Common myeloid progenitor, CD34-positive (primary cell): ENCODE measurements around the gene APP.
"Not testable (repeated sequence)": the region's sequence is repeated elsewhere in the genome, so short reads cannot be mapped to it uniquely, and the experiment has no call there.

ENCODE experiments used
- CTCF ChIA-PET: fragments of 350-600 bp; sonication (Branson Sonifier 250); formaldehyde crosslinking; loops from one replicate; lab custom pipeline; 2021; ENCODE audit warnings: antibody characterized with exemption; lab: Charles Lee
- POLR2A ChIA-PET: fragments of 350-600 bp; sonication (Branson Sonifier 250); formaldehyde crosslinking; loops from one replicate; lab custom pipeline; 2021; ENCODE audit warnings: antibody characterized with exemption; lab: Charles Lee
- DNase-seq, 3 donors: peaks; one replicate each; pipeline versions ENCODE4 v3.0.0 to v3.0.0-alpha.2; 2013
- H3K27ac ChIP-seq, 2 experiments: 1 replicate in 1 of 2; 2 replicates in 1 of 2; pipeline ENCODE4 v1.7.0; 2013; ENCODE audit warnings: inconsistent platforms in 2 of 2, low read length in 2 of 2, mild to moderate bottlenecking in 2 of 2, low read depth in 1 of 2, moderate library complexity in 1 of 2; ENCODE audit not compliant: severe bottlenecking in 2 of 2, insufficient read depth in 1 of 2, poor library complexity in 1 of 2
- H3K27me3 ChIP-seq, 5 experiments: replicated peaks in 2 of 5; 1 replicate in 3 of 5; 2 replicates in 2 of 5; pipeline versions ENCODE4 v1.6.1 to v1.7.0; 2013; ENCODE audit warnings: low read length in 4 of 5, mild to moderate bottlenecking in 2 of 5, moderate library complexity in 2 of 5, inconsistent platforms in 1 of 5; ENCODE audit not compliant: insufficient read depth in 5 of 5, control insufficient read depth in 4 of 5
- H3K36me3 ChIP-seq, 4 experiments: 1 replicate in 2 of 4; 2 replicates in 2 of 4; pipeline versions ENCODE4 v1.6.1 to v1.7.0; 2013; ENCODE audit warnings: low read length in 3 of 4, control low read depth in 1 of 4, mild to moderate bottlenecking in 1 of 4; ENCODE audit not compliant: control insufficient read depth in 4 of 4, insufficient read depth in 4 of 4
- H3K4me1 ChIP-seq, 4 experiments: 1 replicate in 3 of 4; 2 replicates in 1 of 4; pipeline versions ENCODE4 v1.6.1 to v1.7.1; 2013; ENCODE audit warnings: low read length in 3 of 4, mild to moderate bottlenecking in 3 of 4, control low read depth in 1 of 4, inconsistent platforms in 1 of 4, moderate library complexity in 1 of 4; ENCODE audit not compliant: control insufficient read depth in 4 of 4, insufficient read depth in 4 of 4; ENCODE audit errors: control extremely low read depth in 1 of 4
- H3K4me3 ChIP-seq, 7 experiments: 1 replicate in 4 of 7; 2 replicates in 3 of 7; pipeline versions ENCODE4 v1.5.1 to v1.7.0; 2013; ENCODE audit warnings: mild to moderate bottlenecking in 7 of 7, low read length in 6 of 7, moderate library complexity in 6 of 7, inconsistent platforms in 2 of 7, low read depth in 2 of 7, control low read depth in 1 of 7; ENCODE audit not compliant: insufficient read depth in 4 of 7, control insufficient read depth in 1 of 7; ENCODE audit errors: extremely low read depth in 1 of 7
- H3K9me3 ChIP-seq, 5 experiments: 1 replicate in 4 of 5; 2 replicates in 1 of 5; pipeline versions ENCODE4 v1.6.1 to v1.7.1; 2013; ENCODE audit warnings: low read length in 4 of 5, mild to moderate bottlenecking in 2 of 5, inconsistent platforms in 1 of 5, low read depth in 1 of 5, moderate library complexity in 1 of 5; ENCODE audit not compliant: control insufficient read depth in 4 of 5, insufficient read depth in 2 of 5; ENCODE audit errors: control extremely low read depth in 1 of 5
- WGBS: methylation state at CpG from one replicate; pipeline ENCODE4 v1.1.5; 2013; ENCODE audit not compliant: insufficient coverage; 5-methylcytosine and 5-hydroxymethylcytosine counted together

APP gene

DNA sequence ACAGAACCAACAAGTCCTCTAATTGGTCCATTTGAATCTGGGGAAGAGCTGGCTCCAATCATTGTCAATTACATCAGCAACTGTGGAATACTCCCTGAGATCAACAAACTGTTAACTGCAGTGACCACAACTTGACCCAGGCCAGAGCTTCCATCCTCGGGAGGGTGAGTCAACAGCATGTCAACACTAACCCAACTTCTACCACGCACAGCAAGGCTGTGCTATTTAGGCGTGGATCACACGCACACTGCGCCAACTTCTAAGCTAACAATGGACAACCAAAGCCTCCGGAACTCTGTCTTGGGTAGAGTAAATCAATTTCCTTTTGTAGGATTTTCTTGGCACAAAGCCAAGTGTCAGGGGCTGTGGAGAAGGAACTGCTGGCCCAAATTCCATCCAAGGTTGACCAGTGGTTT is 30.4 kb downstream of the APP start:
- no peak overlapping the region for H3K4me3 ChIP-seq
- 97% methylated on average over 5 of the region's 6 CpGs for WGBS
- H3K36me3 ChIP-seq: peaks cover 0 to 10% (median 4%) of the 10 kb centered on the region in 4 experiments
- no peak overlapping the region for H3K27ac ChIP-seq
- ChIA-PET CTCF (no interaction called here), POLR2A (no interaction called here)
- no peaks in the 10 kb centered on the region for H3K9me3 ChIP-seq
- H3K27me3 ChIP-seq: no peaks in the 10 kb centered on the region
- DNase-seq: no peak
- H3K4me1 ChIP-seq: peaks cover 4 to 17% (median 10%) of the 10 kb centered on the region in 4 experiments

GRCh38 chr21:26138615-26139257 is 31.8 kb downstream of the APP start:
- Histone ChIP-seq H3K4me3 (no peak overlapping the region), H3K27me3 (no peaks in the 10 kb centered on the region), H3K27ac (no peak overlapping the region), H3K4me1 (peaks cover 4 to 17% (median 10%) of the 10 kb centered on the region in 4 experiments), H3K9me3 (no peaks in the 10 kb centered on the region), H3K36me3 (peaks cover 0 to 16% (median 4%) of the 10 kb centered on the region in 4 experiments)
- ChIA-PET POLR2A (no interaction called here), CTCF (interaction anchor here (1.0 kb wide), 1 partner anchor 11 kb away, joined by 3 read pairs; no protein-coding TSS in a partner anchor)
- 100% methylated on average over 1 of the region's 6 CpGs for WGBS
- DNase-seq: no peak

DNA sequence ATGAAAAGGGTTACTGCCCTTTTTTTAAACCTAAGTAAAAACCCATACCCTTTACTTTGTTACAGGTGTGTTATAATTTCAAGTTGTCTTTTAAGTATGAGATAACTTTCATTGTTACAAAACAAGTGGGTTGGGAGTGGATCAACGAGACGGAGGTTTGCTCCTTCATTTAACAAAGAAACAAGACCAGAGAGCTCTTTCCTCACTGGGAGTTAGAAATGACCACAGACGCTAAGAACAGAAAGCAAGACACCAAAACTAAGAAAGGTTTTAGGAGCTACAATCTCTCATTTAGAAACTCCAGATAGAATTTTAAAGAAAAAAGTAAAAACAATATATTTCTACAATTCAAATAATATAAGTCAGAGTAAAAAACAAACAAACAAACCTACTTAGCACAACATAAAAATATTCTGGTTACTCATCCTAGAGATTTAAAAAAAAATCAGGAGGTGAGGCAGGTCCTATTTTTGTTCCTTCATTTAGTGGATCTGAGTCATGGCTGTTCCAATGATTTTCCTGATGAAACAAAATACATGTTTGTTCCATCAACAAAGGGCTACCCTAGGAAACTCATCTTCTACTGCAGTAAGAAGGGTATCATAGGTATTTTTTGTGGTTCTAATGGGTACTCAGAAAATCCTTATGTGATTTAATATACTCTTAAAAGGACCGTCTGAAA is 33.0 kb downstream of the APP start:
- no peak for DNase-seq

DNA sequence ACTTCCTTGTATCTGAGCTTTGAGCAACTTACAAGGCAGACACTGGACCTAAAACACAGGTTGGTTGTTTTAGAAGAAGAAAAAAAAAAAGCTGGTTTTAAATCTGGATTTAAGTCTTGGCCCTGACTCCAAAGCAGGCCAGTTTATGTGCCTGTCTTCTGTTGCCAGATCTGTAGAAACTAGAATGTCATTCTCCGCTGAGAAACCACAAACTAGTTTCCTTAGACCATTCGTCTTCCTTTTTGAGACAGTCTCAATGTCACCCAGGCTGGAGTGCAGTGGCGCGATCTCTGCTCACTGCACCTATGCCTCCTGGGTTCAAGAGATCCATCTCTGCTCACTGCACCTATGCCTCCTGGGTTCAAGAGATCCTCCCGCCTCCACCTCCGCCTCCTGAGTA is 33.9 kb downstream of the APP start:
- H3K36me3 ChIP-seq: peaks cover 0 to 10% (median 2%) of the 10 kb centered on the region in 4 experiments
- no peaks in the 10 kb centered on the region for H3K27me3 ChIP-seq
- no peak overlapping the region for H3K4me3 ChIP-seq
- DNase-seq: peak; percentile 24 to 82 (median 74)
- no peaks in the 10 kb centered on the region for H3K9me3 ChIP-seq
- WGBS: 29% methylated on average over 6 of the region's 6 CpGs
- H3K4me1 ChIP-seq: peaks cover 4 to 17% (median 10%) of the 10 kb centered on the region in 4 experiments
- CTCF ChIA-PET: no interaction called here
- POLR2A ChIA-PET: interaction anchor here (0.6 kb wide), 1 partner anchor 166 kb away, joined by 3 read pairs; no protein-coding TSS in a partner anchor
- no peak overlapping the region for H3K27ac ChIP-seq

More for the DNA sequence above, 33.0 kb downstream of the APP start:
- H3K9me3 ChIP-seq: no peaks in the 10 kb centered on the region
- H3K27ac ChIP-seq: no peak overlapping the region
- ChIA-PET POLR2A (no interaction called here), CTCF (no interaction called here)
- no peak overlapping the region for H3K4me3 ChIP-seq
- peaks cover 0 to 12% (median 4%) of the 10 kb centered on the region in 4 experiments for H3K36me3 ChIP-seq
- peaks cover 4 to 17% (median 10%) of the 10 kb centered on the region in 4 experiments for H3K4me1 ChIP-seq
- no peaks in the 10 kb centered on the region for H3K27me3 ChIP-seq
- 100% methylated on average over 2 of the region's 4 CpGs for WGBS

DNA sequence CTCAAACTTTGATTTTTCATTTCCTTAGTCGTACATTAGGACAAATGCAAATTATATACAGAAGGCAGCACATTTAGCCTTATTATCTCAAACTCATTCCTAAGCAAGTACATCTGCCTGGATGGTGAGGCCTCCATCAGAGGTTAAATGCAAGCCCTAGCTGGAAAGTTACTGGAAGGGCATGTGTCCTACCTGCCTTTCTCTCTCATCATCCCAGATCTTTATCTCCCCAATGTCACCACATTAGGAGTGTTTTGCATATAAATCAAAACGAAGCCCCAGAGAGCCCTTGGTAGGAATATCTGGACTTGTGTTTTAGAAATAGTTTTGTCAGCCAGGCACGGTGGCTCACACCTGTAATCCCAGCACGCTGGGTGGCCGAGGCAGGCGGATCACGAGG is 35.0 kb downstream of the APP start:
- no peak for DNase-seq
- peaks cover 4 to 17% (median 10%) of the 10 kb centered on the region in 4 experiments for H3K4me1 ChIP-seq
- ChIA-PET POLR2A (no interaction called here), CTCF (no interaction called here)
- H3K9me3 ChIP-seq: no peaks in the 10 kb centered on the region
- H3K36me3 ChIP-seq: peaks cover 0 to 9% (median 2%) of the 10 kb centered on the region in 4 experiments
- no peak overlapping the region for H3K27ac ChIP-seq
- H3K27me3 ChIP-seq: no peaks in the 10 kb centered on the region
- 100% methylated on average over 5 of the region's 7 CpGs for WGBS
- no peak overlapping the region for H3K4me3 ChIP-seq

DNA sequence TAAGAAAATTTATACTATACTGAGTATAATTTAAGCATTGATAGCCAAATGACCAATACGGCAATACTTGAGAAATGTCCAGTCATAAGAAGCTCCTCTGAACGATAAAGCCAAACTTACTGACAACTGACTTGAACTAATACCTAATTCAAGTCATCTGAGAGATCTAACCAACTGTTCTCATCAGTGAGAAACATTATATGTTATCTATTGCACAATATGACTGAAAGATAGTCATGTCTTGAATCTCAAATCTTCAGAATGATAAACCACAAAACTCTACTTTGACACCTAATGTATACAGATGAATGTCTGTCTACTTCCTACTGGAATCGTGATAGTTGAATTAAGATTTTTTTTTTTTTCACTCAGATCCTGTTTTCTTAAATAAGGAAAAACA is 39.0 kb downstream of the APP start:
- no peaks in the 10 kb centered on the region for H3K27me3 ChIP-seq
- no peak overlapping the region for H3K27ac ChIP-seq
- CTCF ChIA-PET: no interaction called here
- 90% methylated on average over 2 of the region's 3 CpGs for WGBS
- H3K4me1 ChIP-seq: peaks cover 4 to 6% (median 4%) of the 10 kb centered on the region in 4 experiments
- DNase-seq: no peak
- peaks cover 0 to 7% (median 0%) of the 10 kb centered on the region in 4 experiments for H3K36me3 ChIP-seq
- H3K4me3 ChIP-seq: no peak overlapping the region
- POLR2A ChIA-PET: no interaction called here
- no peaks in the 10 kb centered on the region for H3K9me3 ChIP-seq

GRCh38 chr21:26131053-26131452 is 39.5 kb downstream of the APP start:
- H3K9me3 ChIP-seq, H3K27me3 ChIP-seq, H3K27ac ChIP-seq, H3K4me1 ChIP-seq, H3K4me3 ChIP-seq, POLR2A ChIA-PET, DNase-seq: not testable (repeated sequence)
- WGBS: no CpG with 5 or more reads among the region's 14 CpGs
- CTCF ChIA-PET: interaction anchor here (1.6 kb wide), 1 partner anchor 19 kb away, joined by 5 read pairs; no protein-coding TSS in a partner anchor
- peaks cover 0 to 11% (median 0%) of the 10 kb centered on the region in 4 experiments for H3K36me3 ChIP-seq
